ENCODE results near the gene FGFBP2.

Gene FGFBP2, protein sequence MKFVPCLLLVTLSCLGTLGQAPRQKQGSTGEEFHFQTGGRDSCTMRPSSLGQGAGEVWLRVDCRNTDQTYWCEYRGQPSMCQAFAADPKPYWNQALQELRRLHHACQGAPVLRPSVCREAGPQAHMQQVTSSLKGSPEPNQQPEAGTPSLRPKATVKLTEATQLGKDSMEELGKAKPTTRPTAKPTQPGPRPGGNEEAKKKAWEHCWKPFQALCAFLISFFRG

DNA sequence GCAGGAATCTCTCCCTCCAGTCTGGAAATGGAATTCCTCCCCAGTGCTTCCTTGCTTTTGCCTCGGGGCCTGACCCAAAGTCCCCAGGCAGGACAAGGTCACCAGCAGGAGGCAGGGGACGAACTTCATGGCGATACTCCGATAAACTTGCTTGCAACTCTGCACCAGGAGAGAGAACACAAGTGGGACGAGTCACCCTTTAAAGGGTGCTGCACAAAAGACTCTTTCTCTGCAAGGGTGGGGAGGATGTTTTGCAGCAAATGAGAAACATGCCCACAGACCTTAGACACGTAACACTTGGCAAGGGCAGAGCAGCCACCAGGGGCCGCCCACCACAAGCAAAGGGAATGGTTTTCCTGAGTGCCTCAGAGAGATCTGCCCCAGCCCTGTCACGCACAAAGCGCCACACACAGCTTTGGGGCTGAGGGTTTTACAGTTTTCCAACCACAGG is at the start of gene FGFBP2:
Gene FGFBP2 (minus strand): TSS at position 175 of the 451 bp plus-strand sequence. CDS start 46 bp downstream, at position 129.
- H3K4me1 Mint-ChIP-seq, result peaks cover 20% of the 10 kb centered on the region
- peak; percentile 49 to 81 for DNase-seq (ENCODE audit: low spot score in 2 of 2)
- peak within 1 kb of the TSS; percentile 70 for H3K27ac Mint-ChIP-seq
- peak; percentile 84 for ATAC-seq
- H3K36me3 Mint-ChIP-seq, result peaks cover 7% of the 10 kb centered on the region
- H3K4me3 Mint-ChIP-seq, result peak within 1 kb of the TSS; percentile 72
- H3K9me3 Mint-ChIP-seq, result peaks cover 3% of the 10 kb centered on the region

- Mint-ChIP-seq H3K36me3 (no peaks in the 10 kb centered on the region), H3K9me3 (no peaks in the 10 kb centered on the region), H3K27ac (no peak overlapping the region), H3K4me1 (no peaks in the 10 kb centered on the region), H3K4me3 (no peak overlapping the region)
- no peak for ATAC-seq
- DNase-seq (ENCODE audit: low spot score in 2 of 2), result no peak
Measured at GRCh38 chr4:16011173-16011572, 48.2 kb upstream of the FGFBP2 start.

DNA sequence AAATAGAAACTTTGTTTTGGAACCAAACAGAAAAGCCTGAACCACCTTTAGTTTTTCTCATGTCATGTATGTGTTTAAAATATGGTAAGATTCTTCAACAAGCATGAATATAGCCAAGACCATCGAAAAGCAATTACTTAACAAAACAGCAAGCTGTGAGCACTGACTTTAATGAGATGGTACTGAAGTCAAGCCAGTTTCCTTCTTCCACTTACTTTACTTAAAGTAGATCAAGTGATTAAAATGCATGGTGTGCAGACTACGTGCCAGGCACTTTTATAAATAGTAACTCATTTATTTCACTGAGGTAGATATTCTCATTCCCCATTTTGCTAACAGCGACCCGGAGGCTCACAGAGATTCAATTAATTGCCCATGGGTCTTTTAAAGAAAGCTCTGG is 46.2 kb upstream of the FGFBP2 start:
- DNase-seq (ENCODE audit: low spot score in 2 of 2) (no peak), ATAC-seq (no peak)
- Mint-ChIP-seq H3K9me3 (no peaks in the 10 kb centered on the region), H3K36me3 (no peaks in the 10 kb centered on the region), H3K4me3 (no peak overlapping the region), H3K27ac (no peak overlapping the region), H3K4me1 (no peaks in the 10 kb centered on the region)

DNA sequence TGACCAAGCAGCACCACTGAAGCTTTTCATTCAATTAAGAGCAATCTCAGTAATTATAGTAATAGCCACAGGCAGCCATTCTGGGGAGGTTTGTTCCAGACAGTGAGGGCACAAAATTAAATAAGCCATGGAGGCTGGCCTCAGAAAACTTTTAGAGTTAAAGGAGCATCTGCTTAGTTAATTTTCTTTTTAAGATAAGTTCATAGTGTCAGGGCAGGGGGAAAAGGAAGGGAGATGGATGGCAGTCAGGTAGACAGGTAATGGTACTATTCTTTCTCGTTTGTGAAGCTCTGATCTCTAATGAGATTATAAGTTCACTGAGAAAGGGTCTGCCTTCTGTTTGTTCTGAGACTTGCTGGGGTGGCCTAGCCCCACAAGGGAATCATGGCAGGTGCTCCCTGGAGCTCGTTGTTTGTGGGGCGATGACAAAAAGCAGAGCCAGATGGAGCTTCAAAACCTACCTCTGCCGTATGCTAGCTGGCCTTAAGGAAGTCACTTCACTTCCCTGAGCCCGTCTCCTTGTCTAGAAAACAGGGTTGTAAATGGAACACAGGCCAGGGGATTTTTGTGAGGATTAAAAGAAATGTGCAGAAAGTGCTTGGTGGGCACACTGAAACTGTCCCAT is 44.6 kb upstream of the FGFBP2 start:
- H3K4me3 Mint-ChIP-seq, result no peak overlapping the region
- no peaks in the 10 kb centered on the region for H3K4me1 Mint-ChIP-seq
- no peaks in the 10 kb centered on the region for H3K36me3 Mint-ChIP-seq
- no peaks in the 10 kb centered on the region for H3K9me3 Mint-ChIP-seq
- H3K27ac Mint-ChIP-seq, result no peak overlapping the region
- DNase-seq (ENCODE audit: low spot score in 2 of 2) (no peak), ATAC-seq (no peak)

GRCh38 chr4:16006771-16007446 is 43.9 kb upstream of the FGFBP2 start:
- H3K4me1 Mint-ChIP-seq, result no peaks in the 10 kb centered on the region
- H3K4me3 Mint-ChIP-seq, result no peak overlapping the region
- H3K9me3 Mint-ChIP-seq, result no peaks in the 10 kb centered on the region
- no peak overlapping the region for H3K27ac Mint-ChIP-seq
- H3K36me3 Mint-ChIP-seq, result no peaks in the 10 kb centered on the region
- no peak for ATAC-seq
- DNase-seq (ENCODE audit: low spot score in 2 of 2), result no peak

- Mint-ChIP-seq H3K27ac (no peak overlapping the region), H3K4me3 (no peak overlapping the region)
Measured at GRCh38 chr4:16005676-16006075, 42.7 kb upstream of the FGFBP2 start.

GRCh38 chr4:16001484-16001858 is 38.5 kb upstream of the FGFBP2 start:
- ATAC-seq (peak; percentile 81), DNase-seq (ENCODE audit: low spot score in 2 of 2) (peak; percentile 34 to 66)
- Mint-ChIP-seq H3K27ac (no peak overlapping the region), H3K4me1 (no peaks in the 10 kb centered on the region), H3K9me3 (no peaks in the 10 kb centered on the region), H3K36me3 (no peaks in the 10 kb centered on the region), H3K4me3 (no peak overlapping the region)

More at GRCh38 chr4:16005676-16006075, 42.7 kb upstream of the FGFBP2 start:
- ATAC-seq (no peak), DNase-seq (ENCODE audit: low spot score in 2 of 2) (no peak)
- no peaks in the 10 kb centered on the region for H3K9me3 Mint-ChIP-seq
- no peaks in the 10 kb centered on the region for H3K36me3 Mint-ChIP-seq
- no peaks in the 10 kb centered on the region for H3K4me1 Mint-ChIP-seq

DNA sequence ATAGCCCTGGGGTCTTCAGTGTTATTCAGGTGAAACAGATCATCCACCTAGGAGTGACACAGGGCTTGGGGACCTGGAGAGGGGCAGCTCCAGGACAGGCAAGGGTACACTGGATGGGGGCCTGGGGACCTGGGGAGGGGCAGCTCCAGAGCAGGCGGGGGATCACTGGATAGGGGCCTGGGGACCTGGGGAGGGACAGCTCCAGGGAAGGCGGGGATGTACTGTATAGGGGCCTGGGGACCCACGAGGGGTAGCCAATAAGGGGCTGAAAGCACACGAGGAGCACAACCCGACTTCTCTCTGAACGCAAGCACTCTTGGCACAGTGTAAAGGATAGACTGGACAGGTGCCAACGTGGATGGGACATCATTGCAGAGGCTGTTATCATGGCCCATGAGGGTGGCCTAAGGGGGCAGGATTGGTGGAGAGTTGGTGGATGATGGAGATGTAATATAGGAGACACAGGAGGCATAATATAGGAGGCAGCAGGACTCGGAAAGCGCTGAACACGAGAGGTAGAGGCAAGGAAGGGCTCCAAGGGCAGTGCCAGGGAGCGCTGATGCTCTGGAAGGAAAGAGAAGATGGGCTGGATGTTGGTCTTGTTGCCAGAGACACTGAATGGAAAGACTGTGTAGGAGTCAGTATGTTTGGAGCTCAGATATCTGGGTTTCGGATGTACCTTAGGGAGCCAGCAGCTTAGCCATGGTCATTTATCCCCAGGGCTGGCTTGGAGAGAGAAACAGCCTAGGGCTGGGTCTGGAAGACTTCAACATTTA is 37.9 kb upstream of the FGFBP2 start:
- DNase-seq (ENCODE audit: low spot score in 2 of 2) (no peak), ATAC-seq (peak; percentile 2)
- Mint-ChIP-seq H3K36me3 (no peaks in the 10 kb centered on the region), H3K27ac (no peak overlapping the region), H3K9me3 (no peaks in the 10 kb centered on the region), H3K4me1 (no peaks in the 10 kb centered on the region), H3K4me3 (no peak overlapping the region)

DNA sequence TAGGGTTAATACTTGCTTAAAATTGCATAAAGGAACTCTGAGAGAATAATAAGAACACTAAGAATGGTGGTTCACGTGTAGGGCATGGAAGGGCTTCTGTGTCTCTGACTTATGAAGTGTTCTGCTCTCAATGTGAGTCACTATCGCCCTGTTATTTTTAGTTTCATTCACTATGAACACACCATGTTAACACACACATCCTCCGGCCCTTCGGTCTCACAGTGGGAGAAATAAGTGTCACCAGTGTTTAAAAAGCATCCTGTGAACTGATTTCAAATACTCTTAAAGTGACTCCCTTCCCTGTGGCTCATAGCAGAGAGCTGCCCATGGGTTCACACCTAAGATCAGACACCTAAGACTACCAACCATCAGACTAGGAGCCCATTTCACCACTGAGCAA is 33.8 kb upstream of the FGFBP2 start:
- Mint-ChIP-seq H3K27ac (no peak overlapping the region), H3K4me3 (no peak overlapping the region), H3K9me3 (no peaks in the 10 kb centered on the region), H3K4me1 (no peaks in the 10 kb centered on the region), H3K36me3 (no peaks in the 10 kb centered on the region)
- peak in 1 of 2 donors; percentile 52 for DNase-seq (ENCODE audit: low spot score in 2 of 2)
- peak; percentile 85 for ATAC-seq

- no peak overlapping the region for H3K4me3 Mint-ChIP-seq
- DNase-seq (ENCODE audit: low spot score in 2 of 2), result no peak
- no peak for ATAC-seq
- H3K36me3 Mint-ChIP-seq, result no peaks in the 10 kb centered on the region
- H3K9me3 Mint-ChIP-seq, result no peaks in the 10 kb centered on the region
- no peaks in the 10 kb centered on the region for H3K4me1 Mint-ChIP-seq
- no peak overlapping the region for H3K27ac Mint-ChIP-seq
Measured at GRCh38 chr4:15995826-15996225, 32.9 kb upstream of the FGFBP2 start.

GRCh38 chr4:15992167-15992485 is 29.2 kb upstream of the FGFBP2 start:
- ATAC-seq, result no peak
- Mint-ChIP-seq H3K36me3 (no peaks in the 10 kb centered on the region), H3K27ac (no peak overlapping the region), H3K4me1 (no peaks in the 10 kb centered on the region), H3K9me3 (no peaks in the 10 kb centered on the region), H3K4me3 (no peak overlapping the region)
- DNase-seq (ENCODE audit: low spot score in 2 of 2), result no peak

DNA sequence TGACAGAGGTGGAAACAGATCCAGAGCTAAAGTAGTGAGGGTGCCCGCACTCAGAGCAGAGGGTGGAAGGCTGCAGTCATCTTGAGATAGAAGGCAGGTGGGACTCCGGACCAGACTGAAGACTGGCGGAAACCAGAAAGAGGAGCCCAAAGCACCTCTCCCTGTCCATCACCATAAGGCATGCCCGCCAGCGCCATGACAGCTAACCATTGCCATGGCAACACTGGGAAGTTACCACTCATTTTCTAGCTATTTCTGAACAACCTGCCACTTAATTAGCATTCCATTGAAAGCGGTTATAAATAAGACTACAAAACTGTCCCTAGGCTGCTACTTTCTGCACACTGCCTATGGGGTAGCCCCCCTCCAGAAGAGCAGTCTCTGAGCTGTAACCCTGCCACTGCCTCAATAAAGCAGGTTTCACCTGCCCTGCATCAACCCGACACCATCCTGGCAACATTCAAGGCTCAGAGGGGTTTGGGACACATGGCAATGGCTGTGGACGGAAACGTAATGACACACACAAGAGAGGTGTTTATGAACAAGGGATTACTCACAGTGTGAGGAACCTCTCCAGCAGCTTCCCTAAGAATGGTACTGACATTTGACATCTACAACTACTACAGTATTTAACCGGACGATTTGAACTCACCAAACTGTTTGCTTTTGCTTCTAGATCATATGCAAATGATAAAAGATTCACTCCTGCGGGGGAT is 27.8 kb upstream of the FGFBP2 start:
- Mint-ChIP-seq H3K4me3 (no peak overlapping the region), H3K9me3 (no peaks in the 10 kb centered on the region), H3K27ac (no peak overlapping the region), H3K36me3 (no peaks in the 10 kb centered on the region), H3K4me1 (no peaks in the 10 kb centered on the region)
- ATAC-seq, result no peak
- DNase-seq (ENCODE audit: low spot score in 2 of 2), result no peak

GRCh38 chr4:15989424-15989823 is 26.4 kb upstream of the FGFBP2 start:
- ATAC-seq, result no peak
- H3K4me1 Mint-ChIP-seq, result no peaks in the 10 kb centered on the region
- H3K36me3 Mint-ChIP-seq, result no peaks in the 10 kb centered on the region
- H3K4me3 Mint-ChIP-seq, result no peak overlapping the region
- H3K9me3 Mint-ChIP-seq, result no peaks in the 10 kb centered on the region
- H3K27ac Mint-ChIP-seq, result no peak overlapping the region
- DNase-seq (ENCODE audit: low spot score in 2 of 2), result no peak

DNA sequence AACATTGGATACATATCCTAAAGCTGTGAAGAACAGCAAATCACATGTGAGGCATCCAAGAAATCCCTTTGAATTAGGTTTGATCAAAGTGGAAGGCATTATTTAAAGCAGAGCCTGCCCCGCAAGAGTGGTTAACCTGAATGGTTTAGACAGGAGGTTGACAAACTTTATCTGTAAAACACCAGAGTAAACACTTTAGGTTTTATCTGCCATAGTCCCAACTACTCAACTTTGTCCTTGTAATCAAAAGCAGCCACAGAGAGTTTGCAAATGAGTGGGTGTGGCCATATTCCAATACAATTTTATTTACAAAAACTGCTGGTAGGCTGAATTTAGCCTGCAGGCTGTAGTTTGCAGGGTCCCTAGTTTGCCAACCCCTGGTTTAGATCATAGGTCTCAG is 25.2 kb upstream of the FGFBP2 start:
- Mint-ChIP-seq H3K9me3 (no peaks in the 10 kb centered on the region), H3K27ac (no peak overlapping the region), H3K36me3 (no peaks in the 10 kb centered on the region), H3K4me3 (no peak overlapping the region), H3K4me1 (no peaks in the 10 kb centered on the region)
- DNase-seq (ENCODE audit: low spot score in 2 of 2) (no peak), ATAC-seq (no peak)

DNA sequence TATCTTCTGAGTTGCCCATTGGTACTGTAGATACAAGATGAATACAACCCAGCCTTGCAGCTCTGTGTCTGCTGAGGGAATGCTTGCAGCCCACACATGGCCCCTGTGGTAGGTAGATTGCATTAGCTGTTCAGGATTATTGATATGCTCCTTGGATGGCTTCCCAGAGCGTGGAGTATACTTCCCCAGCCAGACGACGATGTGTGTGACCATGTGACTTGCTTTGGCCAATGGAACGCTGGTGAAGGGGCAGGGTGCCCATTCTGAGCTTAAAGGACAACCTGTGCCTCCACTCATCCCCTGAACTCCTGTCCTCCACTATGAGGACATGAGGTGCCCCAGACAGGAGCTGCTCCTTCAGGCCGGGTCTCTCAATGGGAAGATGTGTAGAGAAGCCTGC is 23.9 kb upstream of the FGFBP2 start:
- Mint-ChIP-seq H3K36me3 (no peaks in the 10 kb centered on the region), H3K4me3 (no peak overlapping the region), H3K4me1 (no peaks in the 10 kb centered on the region), H3K27ac (no peak overlapping the region), H3K9me3 (no peaks in the 10 kb centered on the region)
- peak; percentile 16 for ATAC-seq
- no peak for DNase-seq (ENCODE audit: low spot score in 2 of 2)
